Activated naive CD8-positive, alpha-beta T cell treated with anti-CD3 and anti-CD28 coated beads, Interleukin-2, amount 50 U/mL, for 16 hours (primary cell): Measurements from ENCODE around the gene TAF1C.
"Not testable (repeated sequence)": the region's sequence is repeated elsewhere in the genome, so short reads cannot be mapped to it uniquely, and the experiment has no call there.

Experiments
- DNase-seq: peaks from one replicate; pipeline ENCODE4 v3.0.0-alpha.2; 2020; ENCODE audit warnings: low read depth, low spot score

Gene TAF1C

GRCh38 chr16:84212154-84212553 lies 25.3 kb upstream of the TAF1C start:
- no peak for DNase-seq

GRCh38 chr16:84209989-84210388 lies 23.1 kb upstream of the TAF1C start:
- DNase-seq = no peak

GRCh38 chr16:84207879-84208278 lies 21.0 kb upstream of the TAF1C start:
- no peak for DNase-seq

- DNase-seq = no peak
Measured at GRCh38 chr16:84207251-84207650, 20.4 kb upstream of the TAF1C start.

- DNase-seq = no peak
Measured at GRCh38 chr16:84205976-84206691, 19.3 kb upstream of the TAF1C start.

GRCh38 chr16:84205123-84205522 lies 18.3 kb upstream of the TAF1C start:
- not testable (repeated sequence) for DNase-seq

- DNase-seq = not testable (repeated sequence)
Measured at GRCh38 chr16:84204551-84204950, 17.7 kb upstream of the TAF1C start.

GRCh38 chr16:84199861-84200260 lies 13.0 kb upstream of the TAF1C start:
- no peak for DNase-seq

- DNase-seq = no peak
Measured at GRCh38 chr16:84199097-84199496, 12.2 kb upstream of the TAF1C start.

GRCh38 chr16:84198401-84198800 lies 11.5 kb upstream of the TAF1C start:
- DNase-seq = no peak

- DNase-seq = no peak
Measured at GRCh38 chr16:84197466-84198128, 10.7 kb upstream of the TAF1C start.

- no peak for DNase-seq
Measured at GRCh38 chr16:84196727-84197394, 10.0 kb upstream of the TAF1C start.

GRCh38 chr16:84196101-84196500 lies 9.2 kb upstream of the TAF1C start:
- DNase-seq = no peak

- DNase-seq = no peak
Measured at GRCh38 chr16:84195201-84196093, 8.6 kb upstream of the TAF1C start.

- DNase-seq = no peak
Measured at GRCh38 chr16:84194470-84195200, 7.8 kb upstream of the TAF1C start.

- DNase-seq = no peak
Measured at GRCh38 chr16:84194018-84194417, 7.2 kb upstream of the TAF1C start.

GRCh38 chr16:84193480-84193879 lies 6.6 kb upstream of the TAF1C start:
- DNase-seq = no peak

GRCh38 chr16:84191466-84191865 lies 4.6 kb upstream of the TAF1C start:
- no peak for DNase-seq

GRCh38 chr16:84190731-84191388 lies 4.0 kb upstream of the TAF1C start, which contains the start of gene ADAD2:
TSS of gene ADAD2 (plus strand) at chr16:84191157. CDS start at chr16:84191231, 74 bp downstream.
- no peak for DNase-seq

GRCh38 chr16:84184775-84185174 lies 2.1 kb downstream of the TAF1C start:
- no peak for DNase-seq
